G401.6 (cell line): Measurements from ENCODE around the gene CFAP61.
A peak's percentile ranks its signal among the peaks of the same experiment; 100 is the strongest.

Experiments used
- FAIRE-seq: peaks from 2 replicates; lab custom pipeline; 2012; peaks lifted over from hg19 to GRCh38; lab: Jason Lieb, UNC

The CFAP61 gene

GRCh38 chr20:20031790-20032189 lies 20.5 kb upstream of the CFAP61 start:
- no peak for FAIRE-seq

GRCh38 chr20:20034486-20034885 lies 17.8 kb upstream of the CFAP61 start:
- no peak for FAIRE-seq

GRCh38 chr20:20036756-20037155 lies 15.6 kb upstream of the CFAP61 start:
- no peak for FAIRE-seq

GRCh38 chr20:20037960-20038359 lies 14.4 kb upstream of the CFAP61 start:
- no peak for FAIRE-seq

- no peak for FAIRE-seq
Measured at GRCh38 chr20:20038586-20038985, 13.7 kb upstream of the CFAP61 start.

- no peak for FAIRE-seq
Measured at GRCh38 chr20:20039752-20040387, 12.5 kb upstream of the CFAP61 start.

- FAIRE-seq = no peak
Measured at GRCh38 chr20:20051767-20052073, 612 bp upstream of the CFAP61 start.

GRCh38 chr20:20060234-20060998 lies 8.1 kb downstream of the CFAP61 start:
- no peak for FAIRE-seq

- FAIRE-seq = no peak
Measured at GRCh38 chr20:20063941-20064702, 11.8 kb downstream of the CFAP61 start.

- FAIRE-seq = no peak
Measured at GRCh38 chr20:20065361-20065760, 13.0 kb downstream of the CFAP61 start.

GRCh38 chr20:20070871-20071726 lies 18.8 kb downstream of the CFAP61 start:
- no peak for FAIRE-seq

GRCh38 chr20:20073801-20074371 lies 21.6 kb downstream of the CFAP61 start:
- FAIRE-seq = no peak

- no peak for FAIRE-seq
Measured at GRCh38 chr20:20075032-20075431, 22.7 kb downstream of the CFAP61 start.

- FAIRE-seq = no peak
Measured at GRCh38 chr20:20076297-20077065, 24.1 kb downstream of the CFAP61 start.

- FAIRE-seq = no peak
Measured at GRCh38 chr20:20078041-20078440, 25.7 kb downstream of the CFAP61 start.

- no peak for FAIRE-seq
Measured at GRCh38 chr20:20079102-20079784, 26.9 kb downstream of the CFAP61 start.

GRCh38 chr20:20083807-20084206 lies 31.5 kb downstream of the CFAP61 start:
- FAIRE-seq = peak; percentile 95

GRCh38 chr20:20084296-20084752 lies 32.0 kb downstream of the CFAP61 start:
- FAIRE-seq = no peak

GRCh38 chr20:20085071-20085470 lies 32.7 kb downstream of the CFAP61 start:
- no peak for FAIRE-seq

GRCh38 chr20:20085812-20086211 lies 33.5 kb downstream of the CFAP61 start:
- FAIRE-seq = no peak

- no peak for FAIRE-seq
Measured at GRCh38 chr20:20089018-20089417, 36.7 kb downstream of the CFAP61 start.
